BLaER1 treated with 17β-estradiol and CSF1 and Interleukin-3, amounts not matched to agents 10 nM and 100 nM (cell line): Measurements from ENCODE around the gene PTPRD.

Experiments used
- H3K27ac ChIP-seq, 11 experiments: shearing (Covaris generic); formaldehyde crosslinking; 2 replicates each; pipeline ENCODE4 v1.8.1; 2022
- H3K27me3 ChIP-seq, 11 experiments: shearing (Covaris generic); formaldehyde crosslinking; 2 replicates each; pipeline ENCODE4 v1.8.1; 2022
- H3K36me3 ChIP-seq, 11 experiments: shearing (Covaris generic); formaldehyde crosslinking; 2 replicates each; pipeline ENCODE4 v1.8.1; 2022
- H3K4me1 ChIP-seq, 10 experiments: shearing (Covaris generic); formaldehyde crosslinking; 2 replicates each; pipeline ENCODE4 v1.8.1; 2022
- H3K4me2 ChIP-seq, 11 experiments: shearing (Covaris generic); formaldehyde crosslinking; 2 replicates each; pipeline ENCODE4 v1.8.1; 2022
- H3K4me3 ChIP-seq, 10 experiments: shearing (Covaris generic); formaldehyde crosslinking; 2 replicates each; pipeline ENCODE4 v1.8.1; 2022
- H3K9ac ChIP-seq, 11 experiments: shearing (Covaris generic); formaldehyde crosslinking; 2 replicates each; pipeline ENCODE4 v1.8.1; 2022
- H3K9me3 ChIP-seq, 11 experiments: shearing (Covaris generic); formaldehyde crosslinking; replicated peaks in 1 of 11; 2 replicates each; pipeline ENCODE4 v1.8.1; 2022
- H4K20me1 ChIP-seq, 11 experiments: shearing (Covaris generic); formaldehyde crosslinking; 2 replicates each; pipeline ENCODE4 v1.8.1; 2022
- Cebpa-rat ChIP-seq, 11 experiments: shearing (Covaris generic); IDR thresholded peaks; 2 replicates each; pipeline ENCODE4 v1.8.1; 2022

The PTPRD gene

GRCh38 chr9:8815931-8816330 is 1796.9 kb downstream of the PTPRD start:
- H3K9me3 ChIP-seq: no peaks in the 10 kb centered on the region
- peak overlapping the region in 3 of 11 experiments; percentile 23 to 40 (median 24); a peak in 5 of 22 replicates for H3K4me2 ChIP-seq
- H3K4me1 ChIP-seq: peaks cover 0 to 14% (median 7%) of the 10 kb centered on the region in 10 experiments; a peak in 8 of 20 replicates
- H3K9ac ChIP-seq: no peak overlapping the region
- H3K27ac ChIP-seq: no peak overlapping the region
- no peaks in the 10 kb centered on the region for H3K27me3 ChIP-seq
- no peaks in the 10 kb centered on the region for H4K20me1 ChIP-seq
- H3K36me3 ChIP-seq: no peaks in the 10 kb centered on the region
- TF ChIP-seq Cebpa-rat (IDR thresholded peaks at IDR 0.05): no peak
- no peak overlapping the region for H3K4me3 ChIP-seq

- H3K27me3 ChIP-seq: no peaks in the 10 kb centered on the region
- no peaks in the 10 kb centered on the region for H3K36me3 ChIP-seq
- no peak for TF ChIP-seq Cebpa-rat (IDR thresholded peaks at IDR 0.05)
These were observed 1797.6 kb downstream of the PTPRD start for GRCh38 chr9:8815219-8815618.

GRCh38 chr9:8812888-8813287 is 1799.9 kb downstream of the PTPRD start:
- Histone ChIP-seq H3K4me3 (no peak overlapping the region), H3K4me1 (peaks cover 0 to 14% (median 7%) of the 10 kb centered on the region in 10 experiments; a peak in 8 of 20 replicates), H4K20me1 (no peaks in the 10 kb centered on the region), H3K36me3 (no peaks in the 10 kb centered on the region), H3K27me3 (no peaks in the 10 kb centered on the region), H3K9ac (no peak overlapping the region), H3K27ac (no peak overlapping the region), H3K4me2 (no peak overlapping the region), H3K9me3 (no peaks in the 10 kb centered on the region)
- no peak for TF ChIP-seq Cebpa-rat (IDR thresholded peaks at IDR 0.05)

More at GRCh38 chr9:8815219-8815618, 1797.6 kb downstream of the PTPRD start:
- H3K9ac ChIP-seq: no peak overlapping the region
- no peak overlapping the region for H3K4me2 ChIP-seq
- peaks cover 0 to 14% (median 7%) of the 10 kb centered on the region in 10 experiments; a peak in 8 of 20 replicates for H3K4me1 ChIP-seq
- no peak overlapping the region for H3K4me3 ChIP-seq
- no peaks in the 10 kb centered on the region for H3K9me3 ChIP-seq
- no peak overlapping the region for H3K27ac ChIP-seq
- no peaks in the 10 kb centered on the region for H4K20me1 ChIP-seq

- no peaks in the 10 kb centered on the region for H4K20me1 ChIP-seq
- no peak overlapping the region for H3K9ac ChIP-seq
- no peaks in the 10 kb centered on the region for H3K9me3 ChIP-seq
- H3K4me1 ChIP-seq: no peaks in the 10 kb centered on the region
- no peaks in the 10 kb centered on the region for H3K27me3 ChIP-seq
- no peaks in the 10 kb centered on the region for H3K36me3 ChIP-seq
- H3K4me2 ChIP-seq: no peak overlapping the region
- no peak overlapping the region for H3K27ac ChIP-seq
- no peak overlapping the region for H3K4me3 ChIP-seq
- TF ChIP-seq Cebpa-rat (IDR thresholded peaks at IDR 0.05): no peak
These were observed 1803.1 kb downstream of the PTPRD start for GRCh38 chr9:8809741-8810140.

DNA sequence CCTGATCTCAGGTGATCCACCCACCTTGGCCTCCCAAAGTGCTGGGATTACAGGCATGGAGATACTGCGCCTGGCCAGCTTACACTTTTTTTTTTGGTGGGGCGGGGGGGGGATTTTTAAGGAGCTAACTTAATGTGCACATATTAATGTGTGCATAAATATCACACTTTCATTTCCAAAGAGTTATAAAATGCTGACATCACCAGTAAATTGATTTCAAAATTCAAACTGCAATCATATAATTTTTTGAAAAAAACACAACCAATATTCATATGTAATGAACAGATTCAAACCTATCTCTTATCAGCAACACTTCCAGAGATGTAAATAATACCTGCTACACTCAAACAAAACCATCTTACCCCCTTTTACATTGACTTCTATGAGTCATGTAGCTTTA is 1806.7 kb downstream of the PTPRD start:
- Histone ChIP-seq H3K9ac (no peak overlapping the region), H3K36me3 (no peaks in the 10 kb centered on the region), H3K4me1 (no peaks in the 10 kb centered on the region), H3K4me2 (no peak overlapping the region), H3K9me3 (no peaks in the 10 kb centered on the region), H3K4me3 (no peak overlapping the region), H3K27me3 (no peaks in the 10 kb centered on the region), H3K27ac (no peak overlapping the region), H4K20me1 (no peaks in the 10 kb centered on the region)
- TF ChIP-seq Cebpa-rat (IDR thresholded peaks at IDR 0.05): no peak

GRCh38 chr9:8804613-8805012 is 1808.2 kb downstream of the PTPRD start:
- Histone ChIP-seq H3K36me3 (no peaks in the 10 kb centered on the region), H3K9me3 (no peaks in the 10 kb centered on the region), H3K27me3 (no peaks in the 10 kb centered on the region), H3K4me2 (no peak overlapping the region), H3K27ac (no peak overlapping the region), H4K20me1 (no peaks in the 10 kb centered on the region), H3K9ac (no peak overlapping the region), H3K4me1 (no peaks in the 10 kb centered on the region), H3K4me3 (no peak overlapping the region)
- TF ChIP-seq Cebpa-rat (IDR thresholded peaks at IDR 0.05): no peak

- H3K9ac ChIP-seq: no peak overlapping the region
- no peak overlapping the region for H3K27ac ChIP-seq
- H3K4me2 ChIP-seq: no peak overlapping the region
- no peaks in the 10 kb centered on the region for H3K4me1 ChIP-seq
- no peaks in the 10 kb centered on the region for H3K27me3 ChIP-seq
- no peaks in the 10 kb centered on the region for H3K9me3 ChIP-seq
- H4K20me1 ChIP-seq: no peaks in the 10 kb centered on the region
- no peaks in the 10 kb centered on the region for H3K36me3 ChIP-seq
- H3K4me3 ChIP-seq: no peak overlapping the region
- TF ChIP-seq Cebpa-rat (IDR thresholded peaks at IDR 0.05): no peak
These were observed 1810.6 kb downstream of the PTPRD start for GRCh38 chr9:8802242-8802641.

DNA sequence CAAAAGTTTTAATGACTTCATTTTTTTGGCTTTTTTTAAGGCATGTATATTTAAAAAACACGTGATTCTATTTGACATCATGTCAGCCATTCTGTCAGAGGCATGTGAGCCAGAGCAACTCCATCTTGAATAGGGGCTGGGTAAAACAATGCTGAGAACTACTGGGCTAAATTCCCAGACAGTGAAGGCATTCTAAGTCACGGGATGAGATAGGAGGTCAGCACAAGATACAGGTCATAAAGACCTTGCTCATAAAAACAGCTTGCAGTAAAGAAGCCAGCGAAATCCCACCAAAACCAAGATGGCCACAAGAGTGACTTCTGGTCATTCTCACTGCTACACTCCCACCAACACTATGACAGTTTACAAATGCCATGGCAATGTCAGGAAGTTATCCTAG is 1812.6 kb downstream of the PTPRD start:
- Histone ChIP-seq H3K4me1 (no peaks in the 10 kb centered on the region), H4K20me1 (no peaks in the 10 kb centered on the region), H3K9ac (no peak overlapping the region), H3K27ac (no peak overlapping the region), H3K27me3 (no peaks in the 10 kb centered on the region), H3K4me3 (no peak overlapping the region), H3K36me3 (no peaks in the 10 kb centered on the region), H3K9me3 (no peaks in the 10 kb centered on the region), H3K4me2 (no peak overlapping the region)
- TF ChIP-seq Cebpa-rat (IDR thresholded peaks at IDR 0.05): no peak

- no peaks in the 10 kb centered on the region for H3K4me1 ChIP-seq
- H3K27ac ChIP-seq: no peak overlapping the region
- no peaks in the 10 kb centered on the region for H3K9me3 ChIP-seq
- H4K20me1 ChIP-seq: no peaks in the 10 kb centered on the region
- no peak overlapping the region for H3K9ac ChIP-seq
- no peak overlapping the region for H3K4me3 ChIP-seq
- H3K27me3 ChIP-seq: no peaks in the 10 kb centered on the region
- no peak for TF ChIP-seq Cebpa-rat (IDR thresholded peaks at IDR 0.05)
- H3K4me2 ChIP-seq: no peak overlapping the region
- no peaks in the 10 kb centered on the region for H3K36me3 ChIP-seq
These were observed 1813.2 kb downstream of the PTPRD start for GRCh38 chr9:8799615-8800014.

DNA sequence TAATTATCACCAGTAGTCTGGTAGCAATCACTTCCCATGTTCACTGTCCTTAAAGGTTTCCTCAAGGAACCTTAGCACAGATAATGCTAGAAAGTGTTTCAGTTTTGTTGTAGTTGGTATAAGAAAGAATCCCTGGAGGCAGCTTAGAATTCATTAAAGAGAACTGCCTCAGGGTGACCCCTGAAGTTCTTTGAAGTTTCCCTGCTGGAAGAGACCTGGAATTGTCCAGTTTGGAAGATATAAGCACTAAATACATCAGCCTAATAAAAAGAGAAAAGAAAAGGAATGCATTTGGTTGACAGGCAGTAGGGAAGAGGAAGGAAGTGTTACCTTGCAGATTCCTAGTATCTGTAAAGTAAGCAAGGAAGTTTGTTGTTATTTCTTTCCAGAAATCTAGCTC is 1813.6 kb downstream of the PTPRD start:
- no peak for TF ChIP-seq Cebpa-rat (IDR thresholded peaks at IDR 0.05)
- Histone ChIP-seq H3K27ac (no peak overlapping the region), H3K4me3 (no peak overlapping the region), H3K4me1 (no peaks in the 10 kb centered on the region), H3K9ac (no peak overlapping the region), H3K4me2 (no peak overlapping the region), H3K27me3 (no peaks in the 10 kb centered on the region), H3K36me3 (no peaks in the 10 kb centered on the region), H4K20me1 (no peaks in the 10 kb centered on the region), H3K9me3 (no peaks in the 10 kb centered on the region)
